ENCODE results near the gene MAT1A.
"Not testable (repeated sequence)": the region's sequence is repeated elsewhere in the genome, so short reads cannot be mapped to it uniquely, and the experiment has no call there.

Gene MAT1A

DNA sequence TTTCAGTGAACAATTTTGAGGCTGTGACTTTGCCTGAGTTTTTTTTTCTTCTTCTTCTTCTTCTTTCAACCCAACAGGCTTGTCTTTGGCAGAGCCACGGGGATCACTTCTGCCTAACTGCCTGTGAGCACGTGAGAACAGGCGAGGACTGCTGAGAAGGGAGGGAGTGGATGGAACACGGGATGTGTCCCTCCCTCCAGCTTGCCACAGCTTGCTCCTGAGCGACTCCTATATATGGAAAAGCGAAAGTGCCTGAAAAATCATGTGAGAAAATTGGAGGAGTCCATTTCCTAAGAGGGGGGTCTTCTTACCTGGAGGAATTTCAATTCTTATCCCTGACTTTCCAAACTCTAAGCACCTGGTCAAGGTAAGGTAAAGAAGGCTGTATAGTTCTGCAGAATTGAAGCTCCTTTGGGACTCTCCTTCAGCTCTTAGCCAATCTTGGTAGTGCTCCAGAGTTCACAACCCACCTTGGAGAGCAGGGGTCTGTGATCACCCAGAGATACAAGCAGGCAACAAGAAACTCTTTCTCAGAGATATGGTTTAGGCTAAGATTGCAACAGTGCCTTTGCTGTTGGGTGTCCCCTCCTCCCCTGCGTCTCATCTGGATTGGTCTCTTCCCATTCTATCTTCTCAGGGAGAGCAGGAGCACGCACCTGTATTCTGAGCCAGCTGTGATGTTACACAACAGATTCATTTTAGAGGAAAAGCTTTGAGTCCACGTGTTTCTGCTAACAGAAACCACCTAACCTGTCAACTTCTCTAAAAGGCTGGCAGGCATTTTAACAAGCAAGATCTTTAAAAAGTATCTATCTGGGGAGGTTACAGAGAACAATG lies at the start of gene MAT1A:
Gene MAT1A (minus strand): TSS at position 208 of the 837 bp plus-strand sequence. CDS start 235 bp downstream, outside the sequence.
- no peak for DNase-seq (ENCODE audit: low read depth, low spot score)

DNA sequence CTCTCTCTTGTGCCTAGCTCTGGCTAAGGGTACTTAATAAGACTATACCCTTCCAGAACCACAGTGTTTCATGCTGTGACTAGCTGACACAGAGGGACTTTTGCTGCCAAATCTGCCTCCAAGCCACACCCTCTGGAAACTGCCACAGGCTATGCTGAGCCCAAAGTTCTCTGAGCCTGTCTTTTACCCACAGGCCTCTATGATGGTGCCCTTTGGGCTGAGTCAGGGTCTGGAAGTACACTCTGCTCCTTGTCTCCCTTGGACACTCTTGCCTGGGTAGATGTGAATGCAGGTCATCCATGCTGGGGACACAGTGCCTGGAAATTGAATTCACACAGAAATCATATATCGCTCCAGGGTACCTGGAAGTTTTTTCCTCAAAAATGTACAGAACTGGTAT lies 44.5 kb upstream of the MAT1A start:
- DNase-seq (ENCODE audit: low read depth, low spot score), result no peak

DNA sequence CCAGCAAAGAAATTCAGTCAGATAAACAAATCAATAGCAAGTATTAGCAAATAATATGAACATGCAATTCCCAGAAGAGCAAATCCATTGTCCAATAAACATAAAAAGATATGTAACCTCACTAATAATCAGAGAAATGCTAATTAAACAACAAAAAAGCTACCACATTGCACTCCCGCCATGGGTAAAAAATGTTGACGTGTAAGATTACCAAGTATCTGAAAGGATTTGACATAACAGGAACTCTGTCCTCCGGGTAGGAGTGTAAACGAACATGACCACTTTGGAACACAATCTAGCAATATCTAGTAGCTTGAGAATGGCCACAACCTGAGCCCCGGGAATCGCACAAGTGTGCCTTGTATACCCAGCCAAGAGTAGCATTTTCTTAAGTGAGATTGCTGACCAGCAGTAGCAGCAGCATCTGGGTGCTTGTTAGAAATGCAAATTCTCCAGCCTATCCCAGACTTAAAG lies 35.5 kb upstream of the MAT1A start:
- DNase-seq (ENCODE audit: low read depth, low spot score), result no peak

DNA sequence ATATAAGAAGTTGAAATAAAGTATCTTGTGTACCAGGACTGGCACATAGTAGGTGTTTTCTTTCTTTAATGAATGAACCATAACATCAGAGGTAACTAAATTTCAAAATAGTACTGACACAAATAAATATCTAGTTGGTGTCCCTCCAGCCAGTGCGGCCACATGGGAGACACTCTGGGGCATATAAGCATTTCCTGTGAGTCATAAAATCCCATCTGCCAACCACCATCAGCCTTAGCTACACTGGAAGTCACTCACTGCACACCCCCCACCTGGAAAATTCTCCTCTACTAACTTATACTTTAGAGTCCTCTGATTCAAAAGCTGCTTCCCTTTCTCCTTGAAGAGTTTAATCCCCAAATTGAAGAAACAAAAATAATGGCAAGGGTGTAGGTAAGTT lies 34.6 kb upstream of the MAT1A start:
- DNase-seq (ENCODE audit: low read depth, low spot score), result peak; percentile 2

DNA sequence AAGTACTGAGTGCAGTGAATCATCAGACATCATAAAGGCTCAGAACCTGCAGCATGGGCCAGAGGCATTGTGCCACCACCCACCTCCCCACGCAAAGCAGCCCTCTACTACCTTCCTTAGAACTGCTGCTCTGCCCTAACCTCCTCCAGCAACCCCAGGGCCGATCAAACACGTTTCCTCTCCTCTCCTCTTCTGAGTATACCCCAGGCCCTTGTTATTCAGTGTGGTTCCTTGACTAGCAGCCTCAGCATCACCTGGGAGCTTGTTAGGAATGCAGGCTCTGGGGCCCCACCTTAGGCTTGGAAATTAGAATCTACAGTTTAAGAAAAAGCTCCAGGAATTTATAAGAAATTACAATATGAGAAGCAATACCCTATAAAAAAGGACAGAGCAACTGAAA lies 33.9 kb upstream of the MAT1A start:
- DNase-seq (ENCODE audit: low read depth, low spot score), result no peak

DNA sequence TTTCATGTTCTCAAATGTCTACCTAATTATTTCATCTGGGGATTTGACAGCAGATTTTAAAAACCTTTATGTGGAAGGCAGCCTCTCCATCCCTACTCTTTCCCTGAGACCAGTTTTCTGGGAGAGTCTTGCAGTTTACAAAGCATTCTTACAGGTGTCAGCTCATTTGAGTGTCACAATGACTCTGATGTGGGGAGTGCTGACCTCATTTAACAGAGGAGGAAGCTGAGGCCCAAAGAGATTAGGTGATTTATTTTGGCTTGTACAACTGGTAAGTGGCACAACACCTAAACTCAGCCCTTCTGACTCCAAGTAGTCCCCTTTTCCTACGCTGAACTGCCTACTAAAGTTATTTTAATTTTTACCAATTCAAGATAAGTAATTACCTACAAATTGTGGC lies 33.3 kb upstream of the MAT1A start:
- DNase-seq (ENCODE audit: low read depth, low spot score), result no peak

DNA sequence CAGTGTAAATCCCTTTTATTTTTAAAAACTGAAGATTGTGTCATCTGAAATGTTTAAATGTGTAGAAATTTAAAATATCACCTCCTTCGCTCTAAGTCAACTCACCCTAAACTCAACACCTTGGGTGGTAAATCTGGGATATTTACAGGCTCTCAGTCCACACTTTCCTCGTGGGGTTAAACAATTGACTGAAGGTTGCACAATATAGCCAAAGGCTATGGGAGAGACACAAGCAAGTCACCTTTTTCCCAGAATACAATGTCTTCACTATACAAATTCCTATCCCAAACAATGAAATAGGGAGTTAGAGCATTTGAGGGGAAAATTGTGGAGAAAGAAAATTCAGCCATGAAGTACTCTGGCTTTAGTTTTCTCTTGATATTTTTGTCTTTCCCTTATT lies 32.7 kb upstream of the MAT1A start:
- DNase-seq (ENCODE audit: low read depth, low spot score), result no peak

DNA sequence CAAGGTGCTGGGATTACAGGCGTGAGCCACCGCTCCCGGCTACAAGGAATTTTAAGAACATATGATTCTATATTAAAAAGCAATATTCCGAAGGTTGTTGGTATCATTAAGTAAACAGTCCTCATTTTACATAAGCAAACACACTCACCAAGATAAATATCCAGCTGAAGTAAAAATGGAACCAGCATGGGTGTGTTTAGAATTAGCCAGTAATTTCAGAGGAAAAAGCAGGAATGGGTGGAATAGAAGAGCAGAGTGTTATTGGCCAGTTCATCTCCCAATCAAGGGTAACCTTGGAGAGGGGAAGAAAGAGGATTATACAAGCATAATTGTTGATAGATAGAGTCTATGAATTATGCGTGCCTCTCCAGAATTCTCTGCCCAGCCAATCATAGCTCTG lies 31.7 kb upstream of the MAT1A start:
- no peak for DNase-seq (ENCODE audit: low read depth, low spot score)

DNA sequence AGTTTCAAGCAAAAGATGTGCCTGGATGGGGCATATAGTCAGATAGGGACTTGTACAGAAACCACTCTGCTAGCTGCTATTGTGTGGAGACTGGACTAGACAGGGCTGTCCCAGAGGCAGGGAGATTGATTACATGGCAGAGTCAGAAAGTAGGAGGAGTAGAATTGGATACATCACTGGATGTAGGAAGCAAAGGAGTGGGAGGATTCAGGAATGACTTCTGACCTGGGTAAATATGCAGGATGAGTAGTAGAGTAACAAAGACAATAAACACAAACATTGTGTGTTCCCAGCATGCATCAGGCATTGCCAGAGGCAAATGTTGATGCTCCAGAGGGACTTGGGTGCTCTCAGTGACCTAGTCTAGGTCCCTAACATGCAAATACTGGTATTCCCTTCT lies 30.9 kb upstream of the MAT1A start:
- no peak for DNase-seq (ENCODE audit: low read depth, low spot score)

DNA sequence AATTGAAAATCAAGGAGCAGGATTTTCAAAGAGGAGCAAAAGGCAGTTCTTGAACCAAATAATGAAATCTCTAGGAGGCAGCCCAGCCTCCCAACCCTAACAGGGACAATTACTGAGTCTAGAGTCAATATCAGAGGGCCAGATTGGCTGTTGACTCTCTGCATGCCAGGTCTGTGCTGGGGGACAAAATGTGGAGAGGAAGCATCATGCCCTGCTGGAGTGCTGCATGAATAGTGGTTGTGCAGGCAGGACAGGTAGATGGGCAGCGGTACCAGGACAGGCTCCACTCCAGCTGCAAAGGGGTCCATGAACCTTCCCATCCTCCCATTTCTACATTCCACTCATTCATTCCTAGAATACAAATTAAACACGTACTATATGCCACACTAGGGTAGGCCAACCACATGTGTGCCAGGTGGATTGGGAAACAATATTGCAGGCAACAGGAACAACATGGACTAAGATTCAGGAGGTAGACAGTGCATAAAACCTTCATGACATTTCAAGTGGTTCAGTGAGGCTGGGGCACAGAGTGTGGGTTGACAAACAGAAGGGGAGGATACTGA lies 30.4 kb upstream of the MAT1A start:
- DNase-seq (ENCODE audit: low read depth, low spot score), result no peak

DNA sequence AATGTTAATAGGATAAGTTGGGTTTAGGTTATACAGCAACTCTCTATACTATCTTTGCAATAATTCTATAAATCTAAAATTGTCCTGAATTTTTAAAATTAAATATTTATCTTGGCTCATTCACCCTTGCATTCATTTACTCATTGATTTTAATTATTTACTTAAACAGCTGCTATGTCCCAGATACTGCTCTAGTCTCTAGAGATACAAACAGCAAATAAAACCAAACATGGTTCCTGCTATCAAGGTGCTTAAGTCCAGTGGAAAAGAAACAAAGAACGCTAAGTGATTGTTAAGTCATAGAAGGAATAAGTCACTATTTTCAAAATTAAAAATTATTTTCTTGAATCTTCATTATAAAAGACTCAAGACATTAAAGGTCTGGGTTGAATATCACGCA lies 29.9 kb upstream of the MAT1A start:
- no peak for DNase-seq (ENCODE audit: low read depth, low spot score)

DNA sequence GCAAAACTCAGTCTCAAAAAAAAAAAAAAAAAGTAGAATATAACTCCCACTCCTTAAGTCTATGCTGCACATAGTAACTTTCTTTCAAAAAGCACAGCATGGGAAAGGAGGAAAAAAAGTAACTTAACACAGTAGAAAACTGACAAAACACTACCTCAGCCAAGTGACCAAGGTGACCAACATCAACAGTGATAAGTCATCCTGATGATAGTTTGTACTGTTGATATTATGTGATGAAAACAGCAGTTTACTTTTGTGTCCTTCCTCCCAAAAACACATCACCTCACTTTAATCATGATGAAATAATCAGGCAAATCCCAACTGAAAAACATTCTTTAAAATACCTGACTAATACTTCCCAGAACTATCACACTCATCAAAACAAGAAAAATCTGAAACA lies 29.3 kb upstream of the MAT1A start:
- DNase-seq (ENCODE audit: low read depth, low spot score), result no peak

DNA sequence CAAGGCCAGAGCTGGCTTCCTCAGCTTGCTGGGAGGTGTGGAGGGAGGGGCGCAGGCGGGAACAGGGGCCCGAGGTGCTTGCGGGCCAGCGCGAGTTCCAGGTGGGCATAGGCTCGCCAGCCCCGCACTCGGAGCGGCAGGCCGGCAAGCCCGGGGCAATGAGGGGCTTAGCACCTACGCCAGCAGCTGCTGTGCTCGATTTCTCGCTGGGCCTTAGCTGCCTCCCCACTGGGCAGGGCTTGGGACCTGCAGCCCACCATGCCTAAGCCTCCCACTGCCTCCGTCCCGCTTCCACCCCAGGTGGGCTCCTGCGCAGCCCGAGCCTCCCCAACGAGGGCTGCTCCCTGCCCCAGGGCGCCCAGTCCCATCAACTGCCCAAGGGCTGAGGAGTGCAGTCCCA lies 25.9 kb upstream of the MAT1A start:
- DNase-seq (ENCODE audit: low read depth, low spot score), result no peak

DNA sequence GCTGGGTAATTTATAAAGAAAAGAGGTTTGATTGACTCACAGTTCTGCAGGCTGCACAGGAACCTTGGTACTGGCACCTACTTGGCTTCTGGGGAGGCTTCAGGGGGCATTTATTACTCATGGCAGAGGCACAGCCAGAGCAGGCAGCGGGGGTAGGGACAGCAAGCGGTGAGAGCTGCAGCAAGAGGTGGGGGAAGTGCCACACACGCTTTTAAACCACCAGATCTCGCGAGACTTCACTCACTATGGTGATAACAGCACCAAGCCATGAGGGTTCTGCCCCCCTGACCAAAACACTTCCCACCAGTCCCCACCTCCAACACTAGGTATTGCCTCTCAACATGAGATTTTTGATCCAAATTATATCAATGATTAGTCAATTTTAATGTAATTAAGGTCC lies 24.1 kb upstream of the MAT1A start:
- DNase-seq (ENCODE audit: low read depth, low spot score), result no peak

DNA sequence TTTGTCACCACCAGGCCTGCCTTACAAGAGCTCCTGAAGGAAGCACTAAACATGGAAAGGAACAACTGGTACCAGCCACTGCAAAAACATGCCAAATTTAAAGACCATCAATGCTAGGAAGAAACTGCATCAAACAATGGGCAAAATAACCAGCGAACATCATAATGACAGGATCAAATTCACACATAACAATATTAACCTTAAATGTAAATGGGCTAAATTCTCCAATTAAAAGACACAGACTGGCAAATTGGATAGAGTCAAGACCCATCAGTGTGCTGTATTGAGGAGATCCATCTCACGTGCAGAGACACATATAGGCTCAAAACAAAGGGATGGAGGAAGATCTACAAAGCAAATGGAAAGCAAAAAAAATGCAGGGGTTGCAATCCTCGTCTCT lies 16.5 kb upstream of the MAT1A start:
- not testable (repeated sequence) for DNase-seq (ENCODE audit: low read depth, low spot score)

DNA sequence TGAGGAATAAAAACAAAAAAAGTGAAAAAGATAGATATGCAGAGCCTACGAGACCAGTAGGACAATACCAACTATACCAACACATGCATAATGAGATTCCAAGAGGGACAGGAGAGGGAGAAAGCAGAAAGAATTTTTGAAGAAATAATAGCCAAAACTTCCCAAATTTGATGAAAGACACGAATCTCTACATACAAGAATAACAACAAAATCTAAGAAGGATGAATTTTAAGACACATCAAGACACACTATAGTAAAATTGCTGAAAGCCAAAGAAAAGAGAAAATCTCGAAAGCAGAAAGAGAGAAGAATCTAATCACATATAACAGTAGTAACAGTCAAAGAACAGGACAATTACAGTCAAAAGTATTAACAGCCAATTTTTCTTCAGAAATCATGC lies 7.5 kb upstream of the MAT1A start:
- DNase-seq (ENCODE audit: low read depth, low spot score), result no peak

DNA sequence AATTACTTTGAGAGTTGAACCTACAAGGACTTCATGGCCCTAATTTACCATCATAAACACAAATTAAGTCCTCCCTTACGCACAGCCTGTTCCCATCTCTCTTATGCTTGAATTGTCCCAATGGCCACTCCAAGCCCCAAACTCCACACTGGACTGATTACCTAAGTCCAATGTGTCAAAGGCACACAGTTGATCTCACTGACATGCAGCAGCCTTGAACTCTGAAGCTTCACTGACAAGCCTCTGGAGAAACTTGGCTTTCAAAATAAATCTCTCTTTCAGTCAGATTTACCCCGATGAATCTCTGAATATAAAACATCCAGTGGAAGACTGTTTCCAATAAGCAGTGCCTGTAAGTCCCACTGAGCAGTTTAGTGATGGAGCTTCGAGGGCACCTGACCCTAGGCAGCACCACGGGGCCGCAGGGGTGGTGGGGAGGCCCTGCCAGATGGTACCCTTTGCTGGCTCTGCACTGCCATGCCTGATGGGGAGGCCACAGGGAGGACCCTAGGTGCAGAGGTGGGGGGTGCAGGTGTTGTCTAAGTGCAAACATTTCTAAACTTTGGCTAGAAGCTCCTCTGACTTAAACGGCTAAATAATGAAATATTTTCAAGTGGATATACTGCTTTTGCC lies 3.3 kb upstream of the MAT1A start:
- no peak for DNase-seq (ENCODE audit: low read depth, low spot score)

DNA sequence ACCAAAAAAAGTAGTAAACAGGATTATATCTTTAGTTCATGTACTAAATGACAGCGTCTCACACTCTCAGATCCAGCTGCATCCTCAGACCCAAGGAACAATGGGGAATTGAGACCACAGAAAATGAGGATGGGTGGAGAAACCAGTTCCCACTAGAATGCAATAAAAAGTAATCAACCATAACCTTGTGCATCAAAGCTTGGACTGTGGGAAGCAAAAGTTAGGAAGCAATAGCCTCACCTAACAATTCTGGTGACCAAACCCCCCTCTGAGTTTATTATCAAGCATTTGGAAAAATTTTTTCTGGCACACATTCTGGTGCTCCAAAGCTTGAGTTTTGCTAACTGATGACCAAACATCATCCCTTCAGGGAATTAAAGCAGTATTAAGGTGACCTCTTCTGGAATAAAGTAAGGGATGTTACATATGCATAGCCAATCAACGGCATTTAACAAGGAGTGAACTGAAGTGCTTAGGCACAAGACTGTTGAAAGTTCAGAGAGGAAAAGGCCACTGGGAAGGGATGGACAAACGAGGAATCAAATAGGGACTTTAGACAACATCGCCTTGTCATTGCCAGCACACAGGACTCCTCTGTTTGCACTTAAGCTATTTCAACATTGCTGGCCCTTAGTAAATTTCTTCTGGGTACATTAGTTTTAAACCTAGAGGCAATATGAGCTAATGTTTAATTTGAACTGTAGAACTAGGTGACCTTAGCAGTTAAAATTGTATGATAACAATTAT lies 1.2 kb upstream of the MAT1A start:
- DNase-seq (ENCODE audit: low read depth, low spot score), result no peak

DNA sequence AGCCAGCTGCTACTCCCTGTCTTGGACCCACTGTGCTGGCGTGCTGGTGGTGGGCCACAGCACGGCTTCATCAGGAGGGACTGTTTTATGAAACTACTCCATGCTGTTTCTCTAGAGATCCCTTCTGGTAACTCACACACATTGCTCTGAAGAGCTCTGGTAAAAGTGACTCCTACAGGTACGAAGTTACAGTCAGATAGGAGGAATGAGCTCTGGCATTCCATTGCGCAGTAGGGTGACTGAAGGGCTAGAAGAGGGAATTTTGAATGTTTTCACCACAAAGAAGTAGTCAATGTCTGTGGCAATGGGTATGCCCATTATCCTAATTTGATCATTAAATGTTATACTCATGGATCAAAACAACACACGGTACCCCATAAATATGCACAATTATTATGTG lies 609 bp downstream of the MAT1A start:
- no peak for DNase-seq (ENCODE audit: low read depth, low spot score)

DNA sequence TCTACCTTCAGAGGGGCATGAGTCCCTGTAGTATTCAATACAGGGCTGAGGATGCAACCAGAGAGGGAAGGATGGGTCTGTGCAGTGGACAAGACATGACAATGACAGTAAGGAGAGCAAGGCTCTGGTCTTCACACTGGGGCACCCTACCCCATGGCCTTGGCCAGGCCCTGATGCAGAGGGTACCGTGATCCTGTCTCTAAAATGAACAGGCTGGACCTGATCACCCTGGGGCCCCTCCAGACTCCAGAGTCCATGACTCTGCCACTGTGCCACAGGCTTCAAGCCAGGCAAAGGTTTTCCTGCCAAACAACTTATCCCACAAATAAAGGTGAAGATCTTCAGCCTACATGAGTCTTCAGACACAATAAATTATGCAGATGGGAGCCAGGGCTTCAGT lies 4.9 kb downstream of the MAT1A start:
- no peak for DNase-seq (ENCODE audit: low read depth, low spot score)

DNA sequence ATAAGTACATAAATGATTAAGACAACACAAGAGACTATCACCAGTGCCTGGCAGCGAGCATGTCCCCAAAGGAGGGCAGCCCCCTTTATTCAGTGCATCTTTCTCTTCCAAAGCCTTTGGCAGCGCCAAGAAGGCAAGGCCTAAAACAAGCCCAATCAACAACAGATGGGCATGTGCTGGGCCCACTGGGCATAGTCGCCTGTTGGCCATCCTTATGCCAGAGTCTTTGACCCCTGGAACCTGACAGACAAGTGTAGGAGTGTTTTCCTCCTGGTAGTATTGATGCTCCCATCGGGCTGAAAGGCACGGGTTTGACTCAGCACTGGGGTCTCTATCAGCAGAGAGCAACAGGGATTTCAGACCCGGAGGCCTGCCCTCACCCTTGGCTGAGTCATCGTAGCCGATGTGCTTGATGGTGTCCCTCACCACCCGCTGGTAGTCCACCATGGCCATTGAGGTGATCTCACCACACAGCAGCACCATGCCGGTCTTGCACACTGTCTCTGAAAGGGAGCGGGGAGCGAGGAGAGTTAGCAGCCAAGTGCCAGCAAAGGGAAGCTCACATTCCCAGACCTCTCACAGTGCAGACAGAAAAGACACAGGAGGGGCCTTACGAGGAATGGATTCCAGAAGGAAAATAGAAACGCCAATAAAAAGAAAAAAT lies 5.8 kb downstream of the MAT1A start:
- no peak for DNase-seq (ENCODE audit: low read depth, low spot score)

DNA sequence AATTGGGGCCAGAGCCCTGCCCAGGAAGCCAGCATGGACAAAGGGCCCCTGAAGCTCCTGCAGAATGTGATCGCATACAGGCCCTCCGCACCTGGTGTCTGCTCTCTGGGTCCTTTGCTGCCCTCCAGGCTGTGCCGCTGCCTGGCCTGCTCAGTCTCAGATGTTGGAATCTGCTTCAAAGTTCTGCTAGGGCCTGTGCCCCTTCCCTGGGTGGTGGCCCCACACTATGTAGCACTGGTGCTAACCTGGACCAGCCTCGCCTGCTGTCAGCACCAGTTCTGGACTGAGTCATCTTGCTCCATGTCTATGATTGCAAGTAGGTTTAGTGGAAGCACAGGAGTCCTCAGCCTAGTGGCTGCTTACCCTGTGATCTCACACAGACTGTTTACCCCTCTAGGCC lies 6.3 kb downstream of the MAT1A start:
- DNase-seq (ENCODE audit: low read depth, low spot score), result no peak

All from astrocyte of the hippocampus (primary cell).